Stimulated activated CD8-positive, alpha-beta memory T cell treated with anti-CD3 and anti-CD28 coated beads, Interleukin-7, amount 100 ng/mL, for 1 hour (primary cell): ENCODE data around the gene SDHA.

Experiments
- DNase-seq, 2 donors: peaks; one replicate each; pipeline ENCODE4 v3.0.0-alpha.2; 2020; ENCODE audit warnings: low read depth in 2 of 2

The SDHA gene

GRCh38 chr5:217494-218456, at the start of gene SDHA, which contains the start of gene CCDC127:
Gene SDHA (plus strand): TSS chr5:218320. CDS start chr5:218356, 36 bp downstream.
Gene CCDC127 (minus strand): TSS chr5:218153. CDS start chr5:216849, 1,304 bp downstream.
- peak; percentile 96 to 99 for DNase-seq

GRCh38 chr5:169071-169727, 48.9 kb upstream of the SDHA start:
- no peak for DNase-seq

GRCh38 chr5:169728-170094, 48.4 kb upstream of the SDHA start:
- DNase-seq: no peak

DNA sequence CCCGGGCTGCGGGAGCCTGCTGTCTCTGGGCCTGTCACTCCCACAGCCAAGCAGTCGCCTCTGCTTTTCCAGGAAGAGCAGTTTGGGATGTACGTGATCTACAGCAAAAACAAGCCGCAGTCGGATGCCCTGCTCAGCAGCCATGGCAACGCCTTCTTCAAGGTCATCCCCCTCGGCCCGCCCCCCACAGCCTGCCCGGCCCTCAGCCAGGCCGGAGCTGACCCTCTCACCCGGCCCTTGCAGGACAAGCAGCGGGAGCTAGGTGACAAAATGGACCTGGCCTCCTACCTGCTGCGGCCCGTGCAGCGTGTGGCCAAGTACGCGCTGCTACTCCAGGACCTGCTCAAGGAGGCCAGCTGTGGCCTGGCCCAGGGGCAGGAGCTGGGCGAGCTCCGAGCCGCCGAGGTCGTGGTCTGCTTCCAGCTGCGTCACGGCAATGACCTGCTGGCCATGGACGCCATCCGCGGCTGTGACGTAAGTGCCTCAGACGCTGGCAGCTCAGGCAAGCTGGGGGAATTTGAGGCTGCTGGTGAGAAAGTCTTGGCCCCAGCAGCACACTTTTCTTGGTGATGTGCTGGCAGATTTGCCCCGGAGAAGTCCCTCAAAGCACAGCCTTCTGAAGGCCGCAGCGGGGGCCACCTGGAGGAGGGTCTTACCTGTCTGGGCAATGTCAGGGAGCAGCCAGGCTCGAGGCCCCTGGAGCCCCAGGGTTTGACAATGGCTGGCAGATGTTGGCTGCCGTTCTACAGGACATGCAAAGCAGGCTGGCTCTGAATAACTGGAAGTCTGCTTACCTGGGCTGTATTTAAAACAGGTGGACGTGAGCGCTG, 46.9 kb upstream of the SDHA start:
- no peak for DNase-seq

- DNase-seq: no peak
Observed at GRCh38 chr5:171801-172331, 46.3 kb upstream of the SDHA start.

GRCh38 chr5:172421-172820, 45.7 kb upstream of the SDHA start:
- DNase-seq: no peak

DNA sequence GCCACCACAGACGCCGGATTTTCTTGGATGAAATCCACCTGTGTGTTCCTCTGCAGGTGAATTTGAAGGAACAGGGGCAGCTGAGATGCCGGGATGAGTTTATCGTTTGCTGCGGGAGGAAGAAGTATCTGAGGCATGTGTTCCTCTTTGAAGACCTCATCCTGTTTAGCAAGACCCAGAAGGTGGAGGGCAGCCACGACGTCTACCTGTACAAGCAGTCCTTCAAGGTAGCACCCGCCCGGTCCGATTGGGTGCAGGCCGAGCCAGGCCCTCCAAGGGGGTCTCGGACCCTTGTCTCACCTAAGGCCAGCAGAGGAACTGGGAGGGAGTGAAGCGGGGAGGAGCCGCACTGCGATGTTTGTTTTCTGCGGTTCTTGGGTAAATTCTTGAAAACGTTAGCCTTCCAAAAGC, 45.3 kb upstream of the SDHA start:
- no peak for DNase-seq

- no peak for DNase-seq
Observed at GRCh38 chr5:173392-174290, 44.5 kb upstream of the SDHA start.

GRCh38 chr5:174291-174600, 43.9 kb upstream of the SDHA start:
- no peak for DNase-seq

DNA sequence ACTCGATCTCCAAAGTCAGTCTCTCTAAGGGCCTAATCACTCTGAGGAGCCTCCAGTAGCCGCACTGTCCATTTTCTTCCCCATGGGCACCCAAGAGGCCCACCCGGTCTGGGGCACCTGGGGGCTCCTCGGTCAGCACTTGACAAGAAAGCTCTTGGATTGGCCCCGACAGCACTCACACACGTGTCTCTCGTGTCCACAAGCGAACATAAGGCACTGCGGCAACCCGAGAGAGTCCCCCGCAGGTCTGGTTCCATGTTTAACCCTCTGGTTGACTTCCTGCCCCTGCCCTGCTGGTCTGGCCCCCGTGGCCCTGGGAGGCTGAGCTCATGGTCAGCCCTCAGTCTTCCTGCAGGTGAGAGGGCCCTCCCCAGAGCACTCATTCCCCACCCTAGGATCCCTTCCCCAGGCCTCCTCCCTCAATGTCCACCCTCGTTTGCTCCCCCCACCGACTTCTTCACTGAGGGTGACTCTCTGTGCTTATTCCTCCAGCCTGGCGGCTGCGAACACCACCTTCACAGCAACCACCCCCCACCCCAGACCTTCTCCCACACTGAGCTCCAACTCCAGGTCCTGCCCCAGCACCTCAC, 43.1 kb upstream of the SDHA start:
- DNase-seq: no peak

DNA sequence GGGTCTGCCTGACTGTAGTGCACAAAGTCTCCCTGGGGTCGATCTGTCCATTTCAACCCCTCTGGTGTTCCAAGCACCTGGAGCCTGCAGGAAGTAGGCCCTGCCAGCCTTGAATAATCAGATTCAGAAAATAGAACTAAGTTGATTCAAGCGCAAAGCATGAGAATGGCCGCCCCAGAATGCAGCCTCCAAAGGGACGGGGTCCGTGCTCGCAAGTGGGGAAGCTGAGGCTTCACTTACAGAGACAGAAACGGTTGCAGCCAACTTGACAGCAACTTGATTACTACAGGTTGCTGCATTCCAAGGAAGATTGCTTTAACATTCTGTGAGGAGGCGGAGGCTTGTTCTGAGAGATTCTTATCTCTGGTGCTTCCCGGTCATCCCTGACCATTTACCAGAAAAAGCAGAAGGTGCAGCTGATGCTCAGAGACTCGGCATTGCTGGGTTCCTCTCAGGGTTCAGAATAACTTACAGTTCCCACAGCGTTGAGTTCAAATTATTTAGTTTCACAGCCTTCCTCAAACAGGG, 41.8 kb upstream of the SDHA start:
- DNase-seq: no peak

DNA sequence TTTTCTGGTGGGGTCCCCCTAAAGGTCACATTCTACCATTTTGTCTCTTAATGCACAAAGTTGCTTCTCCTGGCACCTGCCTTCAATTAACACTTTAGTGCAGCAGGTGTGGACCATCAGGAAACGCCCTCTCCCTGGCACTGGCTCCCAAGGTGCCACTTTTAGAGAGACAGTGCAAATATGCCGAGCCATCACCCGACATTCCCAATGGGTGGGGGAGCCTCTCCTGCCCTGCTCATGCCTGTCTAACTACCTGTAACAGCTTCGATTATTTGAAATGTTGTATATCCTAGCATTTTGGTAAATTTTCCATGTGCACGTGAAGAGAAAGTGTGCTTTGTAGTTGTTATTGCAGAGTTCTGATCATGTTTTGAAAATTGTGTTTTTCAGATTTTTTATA, 40.0 kb upstream of the SDHA start:
- DNase-seq: no peak

DNA sequence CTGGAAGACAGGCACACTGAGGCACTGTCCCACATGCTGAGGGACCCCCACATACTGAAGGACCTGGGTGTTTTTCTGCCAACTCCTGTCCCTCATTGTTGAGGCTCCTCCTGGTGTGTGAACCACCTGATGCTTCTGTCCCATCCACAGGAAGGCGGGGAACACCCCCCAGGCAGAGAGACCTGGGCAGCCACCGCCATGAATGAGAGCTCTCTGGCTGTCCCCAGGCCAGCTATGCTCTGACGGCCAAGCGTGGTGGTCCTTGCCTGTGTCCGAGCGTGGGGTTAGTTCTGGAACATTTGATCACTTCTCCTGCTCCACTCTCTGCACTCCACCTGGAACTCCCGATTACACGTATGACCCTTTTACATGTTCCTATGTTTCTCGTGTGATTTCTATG, 38.7 kb upstream of the SDHA start:
- DNase-seq: no peak

DNA sequence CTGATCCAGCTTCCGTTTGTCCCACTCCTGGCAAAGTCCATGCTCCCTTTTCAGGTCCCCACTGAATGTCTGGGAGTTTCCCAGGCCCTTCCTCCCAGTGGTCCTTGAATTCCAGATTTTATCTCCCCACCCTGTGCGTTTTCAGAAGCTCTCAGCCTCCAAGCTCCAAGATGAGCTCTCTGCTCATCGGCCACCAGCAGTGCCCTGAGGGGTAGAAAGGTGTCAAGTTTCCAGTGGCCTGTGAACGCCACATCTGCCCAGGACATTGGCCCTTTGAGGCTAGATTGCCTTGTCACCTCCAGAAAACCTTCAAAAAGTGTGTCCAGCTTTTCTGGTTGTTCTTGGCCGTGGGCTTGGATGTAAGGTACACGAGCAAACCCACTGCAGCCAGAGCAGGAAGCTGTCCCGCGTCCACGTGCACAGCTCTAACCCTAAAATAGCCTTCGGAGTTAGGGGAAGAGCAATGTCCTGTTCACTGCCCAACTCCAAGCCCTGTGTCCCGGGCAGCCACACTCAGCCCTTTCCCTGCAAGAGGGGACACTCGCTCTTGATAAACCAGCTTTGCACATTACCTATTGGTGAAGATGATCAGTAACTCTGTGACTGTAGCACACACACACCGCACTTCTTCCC, 37.7 kb upstream of the SDHA start:
- DNase-seq: no peak

GRCh38 chr5:181160-181559, 37.0 kb upstream of the SDHA start:
- no peak for DNase-seq

DNA sequence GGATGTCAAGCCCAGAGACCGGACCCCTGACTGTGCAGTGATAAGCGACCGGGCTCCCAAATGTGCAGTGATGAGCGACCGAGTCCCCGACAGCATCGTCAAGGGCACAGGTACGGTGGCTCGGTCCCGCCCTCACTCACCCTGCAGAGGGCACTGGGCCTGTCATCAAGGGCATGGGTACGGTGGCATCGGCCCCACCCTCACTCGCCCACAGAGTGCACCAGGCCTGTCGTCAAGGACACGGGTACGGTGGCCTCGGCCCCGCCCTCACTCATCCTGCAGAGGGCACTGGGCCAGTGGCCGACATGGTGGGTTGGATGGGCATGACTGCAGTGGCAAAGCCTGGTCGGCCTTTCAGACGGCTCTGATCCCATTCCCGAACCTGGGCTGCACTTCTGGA, 36.6 kb upstream of the SDHA start:
- DNase-seq: no peak

- no peak for DNase-seq
Observed at GRCh38 chr5:182126-182525, 36.0 kb upstream of the SDHA start.

DNA sequence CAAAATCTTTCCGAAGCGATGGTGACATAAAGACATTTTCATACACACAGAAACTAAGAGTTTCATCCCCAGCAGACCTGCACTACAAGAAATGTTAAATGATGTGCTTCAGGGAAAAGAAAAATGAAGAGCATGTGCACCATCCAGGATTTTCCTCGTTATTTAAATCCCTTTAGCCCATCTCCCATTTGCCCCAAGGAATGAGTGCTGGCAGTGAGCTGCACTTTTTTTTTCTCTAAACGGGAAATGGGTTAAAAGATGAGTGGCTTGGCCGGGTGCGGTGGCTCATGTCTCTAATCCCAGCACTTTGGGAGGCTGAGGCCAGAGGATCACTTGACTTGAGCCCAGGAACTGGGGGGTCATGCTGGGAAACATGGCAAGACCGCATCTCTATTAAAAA, 33.6 kb upstream of the SDHA start:
- no peak for DNase-seq

GRCh38 chr5:185095-186070, 32.7 kb upstream of the SDHA start:
- no peak for DNase-seq
